NCI-H2107 treated with DMSO at 0.1 percent for 48 hours (cell line): ENCODE results near the gene SRF.

ENCODE experiments used
- DNase-seq: peaks from one replicate; lab custom pipeline; 2025; ENCODE audit not compliant: unreplicated experiment; lab: John Stamatoyannopoulos, UW

The SRF gene

GRCh38 chr6:43207286-43207685 lies 36.2 kb downstream of the SRF start:
- DNase-seq, result no peak

GRCh38 chr6:43211955-43212354 lies 40.9 kb downstream of the SRF start:
- no peak for DNase-seq

- DNase-seq, result no peak
Measured at GRCh38 chr6:43213431-43213830, 42.4 kb downstream of the SRF start.

- no peak for DNase-seq
Measured at GRCh38 chr6:43215066-43215465, 44.0 kb downstream of the SRF start.

GRCh38 chr6:43216200-43216599 lies 45.1 kb downstream of the SRF start:
- DNase-seq, result no peak

GRCh38 chr6:43217351-43217750 lies 46.3 kb downstream of the SRF start:
- no peak for DNase-seq

- DNase-seq, result no peak
Measured at GRCh38 chr6:43219119-43219518, 48.0 kb downstream of the SRF start.

- no peak for DNase-seq
Measured at GRCh38 chr6:43219814-43220213, 48.7 kb downstream of the SRF start.

- DNase-seq, result no peak
Measured at GRCh38 chr6:43220439-43220951, 49.4 kb downstream of the SRF start.

- no peak for DNase-seq
Measured at GRCh38 chr6:43221046-43221972, 50.2 kb downstream of the SRF start.

- no peak for DNase-seq
Measured at GRCh38 chr6:43222418-43223059, 51.5 kb downstream of the SRF start.

GRCh38 chr6:43223175-43223574 lies 52.1 kb downstream of the SRF start:
- DNase-seq, result no peak

GRCh38 chr6:43226192-43226851 lies 55.3 kb downstream of the SRF start:
- DNase-seq, result no peak

- no peak for DNase-seq
Measured at GRCh38 chr6:43228951-43229802, 58.1 kb downstream of the SRF start, which contains the start of gene DNPH1. DNPH1 (minus strand) TSS chr6:43229481; CDS start chr6:43229456, 25 bp downstream.

- no peak for DNase-seq
Measured at GRCh38 chr6:43229803-43230620, 58.9 kb downstream of the SRF start.

GRCh38 chr6:43231053-43231452 lies 60.0 kb downstream of the SRF start:
- DNase-seq, result no peak
